HG03060 (cell line): ENCODE data around the gene KBTBD12.

Experiments
- ATAC-seq: cut with Tn5 transposase; IDR thresholded peaks from one replicate; pipeline ENCODE4 v1.9.1; 2021; ENCODE audit warnings: low read depth, moderate number of reproducible peaks; ENCODE audit not compliant: unreplicated experiment

KBTBD12 gene

GRCh38 chr3:127949446-127950055, 34.5 kb downstream of the KBTBD12 start:
- no peak for ATAC-seq

- no peak for ATAC-seq
Observed at GRCh38 chr3:127951276-127951675, 36.2 kb downstream of the KBTBD12 start.

- ATAC-seq = no peak
Observed at GRCh38 chr3:127953091-127954035, 38.3 kb downstream of the KBTBD12 start.

- no peak for ATAC-seq
Observed at GRCh38 chr3:127954640-127955039, 39.6 kb downstream of the KBTBD12 start.

GRCh38 chr3:127955728-127956127, 40.7 kb downstream of the KBTBD12 start:
- no peak for ATAC-seq

GRCh38 chr3:127959041-127959440, 44.0 kb downstream of the KBTBD12 start:
- ATAC-seq = no peak

GRCh38 chr3:127959873-127960272, 44.8 kb downstream of the KBTBD12 start:
- ATAC-seq = no peak

- ATAC-seq = no peak
Observed at GRCh38 chr3:127960421-127960965, 45.5 kb downstream of the KBTBD12 start.

GRCh38 chr3:127961124-127961523, 46.1 kb downstream of the KBTBD12 start:
- no peak for ATAC-seq

GRCh38 chr3:127961963-127962362, 46.9 kb downstream of the KBTBD12 start:
- ATAC-seq = no peak

GRCh38 chr3:127962937-127963336, 47.9 kb downstream of the KBTBD12 start:
- no peak for ATAC-seq

- ATAC-seq = no peak
Observed at GRCh38 chr3:127964053-127964452, 49.0 kb downstream of the KBTBD12 start.

- ATAC-seq = no peak
Observed at GRCh38 chr3:127964816-127965215, 49.8 kb downstream of the KBTBD12 start.

GRCh38 chr3:127967316-127967715, 52.3 kb downstream of the KBTBD12 start:
- no peak for ATAC-seq

- ATAC-seq = no peak
Observed at GRCh38 chr3:127970966-127971592, 56.0 kb downstream of the KBTBD12 start.

GRCh38 chr3:127974226-127974625, 59.2 kb downstream of the KBTBD12 start:
- no peak for ATAC-seq

- no peak for ATAC-seq
Observed at GRCh38 chr3:127975153-127976029, 60.4 kb downstream of the KBTBD12 start.

GRCh38 chr3:127978636-127979035, 63.6 kb downstream of the KBTBD12 start:
- ATAC-seq = no peak

- no peak for ATAC-seq
Observed at GRCh38 chr3:127979473-127979872, 64.4 kb downstream of the KBTBD12 start.

GRCh38 chr3:127981097-127981496, 66.1 kb downstream of the KBTBD12 start:
- ATAC-seq = no peak
